ENCODE data around the gene KLK13.

KLK13 gene

GRCh38 chr19:51031880-51032225, 33.0 kb downstream of the KLK13 start:
- in situ Hi-C loops (cut with MboI; ENCODE audit: low pct_unique_long_range_greater_than_20kb, low sequenced_read_pairs, unreplicated experiment): no loop called here
- no peak for TF ChIP-seq CTCF (IDR thresholded peaks at IDR 0.05; ENCODE audit: extremely low read depth, insufficient read depth, missing control alignments)
- DNase-seq (ENCODE audit: low spot score): no peak

- TF ChIP-seq CTCF (IDR thresholded peaks at IDR 0.05; ENCODE audit: extremely low read depth, insufficient read depth, missing control alignments): no peak
- no peak for DNase-seq (ENCODE audit: low spot score)
- in situ Hi-C loops (cut with MboI; ENCODE audit: low pct_unique_long_range_greater_than_20kb, low sequenced_read_pairs, unreplicated experiment): no loop called here
Observed at GRCh38 chr19:51031220-51031879, 33.5 kb downstream of the KLK13 start.

GRCh38 chr19:51030631-51031030, 34.3 kb downstream of the KLK13 start:
- TF ChIP-seq CTCF (IDR thresholded peaks at IDR 0.05; ENCODE audit: extremely low read depth, insufficient read depth, missing control alignments): no peak
- no peak for DNase-seq (ENCODE audit: low spot score)
- in situ Hi-C loops (cut with MboI; ENCODE audit: low pct_unique_long_range_greater_than_20kb, low sequenced_read_pairs, unreplicated experiment): no loop called here

- no peak for TF ChIP-seq CTCF (IDR thresholded peaks at IDR 0.05; ENCODE audit: extremely low read depth, insufficient read depth, missing control alignments)
- in situ Hi-C loops (cut with MboI; ENCODE audit: low pct_unique_long_range_greater_than_20kb, low sequenced_read_pairs, unreplicated experiment): no loop called here
- no peak for DNase-seq (ENCODE audit: low spot score)
Observed at GRCh38 chr19:51029718-51030117, 35.2 kb downstream of the KLK13 start.

GRCh38 chr19:51027873-51028272, 37.0 kb downstream of the KLK13 start:
- in situ Hi-C loops (cut with MboI; ENCODE audit: low pct_unique_long_range_greater_than_20kb, low sequenced_read_pairs, unreplicated experiment): no loop called here
- TF ChIP-seq CTCF (IDR thresholded peaks at IDR 0.05; ENCODE audit: extremely low read depth, insufficient read depth, missing control alignments): no peak
- no peak for DNase-seq (ENCODE audit: low spot score)

GRCh38 chr19:51027126-51027806, 37.6 kb downstream of the KLK13 start:
- no peak for TF ChIP-seq CTCF (IDR thresholded peaks at IDR 0.05; ENCODE audit: extremely low read depth, insufficient read depth, missing control alignments)
- no peak for DNase-seq (ENCODE audit: low spot score)
- in situ Hi-C loops (cut with MboI; ENCODE audit: low pct_unique_long_range_greater_than_20kb, low sequenced_read_pairs, unreplicated experiment): no loop called here

Measured in GM13977 (cell line).